Hematopoietic multipotent progenitor cell treated with erythropoietin and hydrocortisone succinate and interleukin-3 and kit ligand, for 4 days (in vitro differentiated cells): ENCODE data around the gene HECW1.
"Not testable (repeated sequence)": the region's sequence is repeated elsewhere in the genome, so short reads cannot be mapped to it uniquely, and the experiment has no call there.

Experiments used
- DNase-seq: peaks from one replicate; pipeline ENCODE4 v3.0.0-alpha.2; 2015

Gene HECW1

DNA sequence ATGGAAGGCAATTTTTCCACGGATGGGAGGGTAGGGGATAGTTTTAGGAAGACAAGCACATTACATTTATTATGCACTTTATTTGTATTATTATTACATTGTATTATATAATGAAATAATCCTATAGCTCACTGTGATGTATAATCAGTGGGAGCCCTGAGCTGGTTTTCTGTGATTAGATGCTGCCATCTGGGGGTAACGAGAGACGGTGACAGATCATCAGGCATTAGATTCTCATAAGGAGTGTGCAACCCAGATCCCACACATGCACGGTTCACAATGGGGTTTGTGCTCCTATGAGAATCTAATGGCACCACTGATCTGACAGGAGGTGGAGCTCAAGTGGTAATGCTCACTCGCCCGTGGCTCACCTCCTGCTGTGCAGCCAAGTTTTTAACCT lies 366.6 kb downstream of the HECW1 start:
- DNase-seq = peak; percentile 38

DNA sequence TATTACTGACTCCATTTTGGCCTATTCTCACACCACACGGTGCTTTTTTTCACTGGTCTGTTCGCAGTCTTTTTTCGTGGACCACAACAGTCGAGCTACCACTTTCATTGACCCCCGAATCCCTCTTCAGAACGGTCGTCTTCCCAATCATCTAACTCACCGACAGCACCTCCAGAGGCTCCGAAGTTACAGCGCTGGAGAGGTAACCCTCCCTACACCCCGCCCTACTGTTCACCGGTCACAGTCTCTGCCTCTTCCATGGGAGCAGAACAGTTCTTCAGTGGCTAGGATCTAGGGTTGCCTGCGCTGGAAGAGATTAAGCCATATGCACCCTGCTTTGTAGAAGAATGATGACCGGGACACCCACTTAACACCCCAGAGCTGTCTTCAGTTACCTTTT lies 367.1 kb downstream of the HECW1 start:
- DNase-seq = no peak

DNA sequence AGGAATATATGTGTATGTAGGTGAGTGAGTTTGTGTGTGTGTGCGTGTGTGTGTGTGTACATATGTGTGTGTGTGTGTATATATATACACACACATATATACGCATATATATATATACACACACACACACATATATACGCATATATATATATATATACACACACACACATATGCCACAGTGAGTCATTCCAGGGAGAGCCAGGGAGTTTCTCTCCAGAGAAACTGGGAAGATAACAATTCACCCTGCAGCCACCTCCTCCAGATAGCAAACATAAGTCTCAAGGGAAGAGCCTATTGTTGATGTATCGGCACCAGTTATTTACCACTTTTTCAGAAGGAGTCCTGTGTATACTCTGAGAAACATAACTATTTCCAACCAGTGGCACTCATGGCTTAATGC lies 368.1 kb downstream of the HECW1 start:
- DNase-seq = no peak

DNA sequence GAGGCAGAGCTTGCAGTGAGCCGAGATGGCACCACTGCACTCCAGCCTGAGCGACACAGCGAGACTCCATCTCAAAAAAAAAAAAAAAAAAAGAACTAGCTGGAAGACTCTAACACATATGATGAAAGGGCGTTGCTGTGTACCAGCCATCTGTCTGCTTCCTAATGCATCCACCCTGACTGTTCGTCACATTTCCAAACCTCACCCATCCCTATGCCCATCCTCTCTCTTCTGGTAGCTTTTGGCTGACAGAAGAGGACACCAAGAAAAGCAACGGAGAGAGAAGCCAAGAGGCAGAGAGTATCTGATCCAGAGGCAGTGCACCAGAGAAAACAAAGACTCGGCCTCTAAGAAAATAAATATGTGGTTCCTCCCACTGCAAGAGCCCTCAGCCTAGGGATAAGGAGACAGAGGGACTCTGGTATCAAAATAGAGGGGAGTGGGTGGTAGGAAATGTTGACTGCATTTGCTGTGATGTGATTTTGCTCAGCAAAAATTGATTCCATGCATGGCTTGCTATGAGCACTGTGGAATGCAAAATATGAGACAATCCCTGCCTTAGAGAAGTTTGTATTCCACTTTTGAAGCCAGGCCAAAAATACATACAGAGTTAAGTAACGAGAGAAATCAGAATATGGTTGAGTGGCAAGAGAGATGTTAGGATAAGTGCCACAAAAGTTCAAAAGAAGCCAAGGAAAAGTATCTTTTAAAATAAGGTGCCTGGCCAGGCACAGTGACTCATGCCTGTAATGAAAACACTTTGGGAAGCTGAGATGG lies 369.6 kb downstream of the HECW1 start:
- no peak for DNase-seq

DNA sequence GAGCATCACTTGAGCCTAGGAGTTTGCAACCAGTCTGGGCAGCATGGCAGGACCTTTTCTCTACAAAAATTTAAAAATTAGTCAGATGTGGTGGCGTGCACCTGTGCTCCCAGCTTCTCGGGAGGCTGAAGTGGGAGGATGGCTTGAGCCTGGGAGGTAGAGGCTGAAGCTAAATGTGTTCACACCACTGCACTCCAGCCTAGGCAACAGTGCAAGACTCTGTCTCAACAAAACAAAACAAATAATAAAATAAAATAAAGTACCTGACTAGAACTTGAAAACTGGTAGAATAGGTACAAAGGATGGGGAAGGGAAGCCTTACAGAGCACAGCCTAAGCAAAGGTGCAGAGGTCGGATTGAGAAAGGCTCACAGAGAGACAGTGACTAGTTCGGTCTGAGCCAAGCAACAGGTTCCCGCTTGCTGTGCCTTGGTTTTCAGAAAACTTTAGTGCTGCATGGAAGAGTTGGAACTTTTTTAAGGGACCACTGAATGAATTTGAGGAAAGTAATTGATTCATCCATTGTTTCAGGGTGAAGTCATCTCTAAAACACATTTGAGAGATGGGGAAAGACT lies 370.3 kb downstream of the HECW1 start:
- no peak for DNase-seq

DNA sequence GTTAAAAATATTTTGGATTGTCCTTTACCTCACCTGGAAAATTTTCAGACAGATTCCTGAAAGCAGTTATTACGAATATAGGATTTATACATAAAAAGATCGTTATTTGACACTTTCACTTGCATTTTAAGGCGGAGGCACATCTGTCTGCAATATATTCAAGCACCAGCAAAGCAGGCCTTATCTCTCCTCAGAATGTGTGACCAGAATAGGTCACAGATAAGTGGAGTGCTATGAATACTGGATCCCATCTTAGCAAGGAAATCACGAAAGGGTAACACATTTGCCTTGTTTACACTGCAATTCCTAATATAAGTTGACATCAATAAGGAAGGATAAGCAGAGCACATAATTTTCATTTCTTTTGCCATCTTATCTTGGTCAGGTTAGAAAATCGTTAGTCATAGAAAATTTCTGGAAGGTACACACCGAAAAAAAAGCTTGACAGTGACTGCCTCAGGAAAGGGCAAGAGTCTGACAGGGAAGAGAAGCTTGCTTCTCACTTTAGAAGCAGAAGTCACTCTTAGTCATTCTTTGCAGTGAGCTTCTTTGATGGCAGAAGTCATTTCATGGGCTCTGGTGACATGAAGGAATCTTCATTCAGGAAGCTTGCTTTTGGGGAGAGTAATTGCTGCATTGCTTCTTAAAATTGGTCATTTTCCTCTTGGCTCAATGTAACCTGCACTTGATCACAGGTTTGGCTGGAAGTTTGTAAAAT lies 372.4 kb downstream of the HECW1 start:
- peak; percentile 37 for DNase-seq

DNA sequence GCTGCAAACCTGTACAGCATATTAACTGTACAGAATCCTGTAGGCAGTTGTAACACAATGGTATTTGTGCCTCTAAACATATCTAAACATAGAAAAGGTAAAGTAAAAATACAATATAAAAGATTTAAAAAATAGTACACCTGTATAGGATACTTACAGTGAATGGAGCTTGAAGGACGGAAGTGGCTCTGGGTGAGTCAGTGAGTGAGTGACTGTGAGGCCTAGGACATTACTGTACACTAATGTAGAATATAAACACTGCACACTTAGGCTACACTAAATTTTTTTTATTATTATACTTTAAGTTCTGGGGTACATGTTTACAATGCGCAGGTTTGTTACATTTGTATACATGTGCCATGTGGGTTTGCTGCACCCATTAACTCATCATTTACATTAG lies 373.1 kb downstream of the HECW1 start:
- no peak for DNase-seq

DNA sequence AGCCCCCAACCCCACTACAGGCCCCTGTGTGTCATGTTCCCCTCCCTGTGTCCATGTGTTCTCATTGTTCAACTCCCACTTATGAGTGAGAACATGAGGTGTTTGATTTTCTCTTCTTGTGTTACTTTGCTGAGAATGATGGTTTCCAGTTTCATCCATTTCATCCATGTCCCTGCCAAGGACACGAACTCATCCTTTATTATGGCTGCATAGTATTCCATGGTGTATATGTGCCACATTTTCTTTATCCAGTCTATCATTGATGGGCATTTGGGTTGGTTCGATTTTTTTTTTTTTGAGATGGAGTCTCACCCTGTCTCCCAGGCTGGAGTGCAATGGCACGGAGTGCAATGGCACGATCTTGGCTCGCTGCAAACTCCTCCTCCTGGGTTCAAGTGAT lies 373.6 kb downstream of the HECW1 start:
- DNase-seq = not testable (repeated sequence)

DNA sequence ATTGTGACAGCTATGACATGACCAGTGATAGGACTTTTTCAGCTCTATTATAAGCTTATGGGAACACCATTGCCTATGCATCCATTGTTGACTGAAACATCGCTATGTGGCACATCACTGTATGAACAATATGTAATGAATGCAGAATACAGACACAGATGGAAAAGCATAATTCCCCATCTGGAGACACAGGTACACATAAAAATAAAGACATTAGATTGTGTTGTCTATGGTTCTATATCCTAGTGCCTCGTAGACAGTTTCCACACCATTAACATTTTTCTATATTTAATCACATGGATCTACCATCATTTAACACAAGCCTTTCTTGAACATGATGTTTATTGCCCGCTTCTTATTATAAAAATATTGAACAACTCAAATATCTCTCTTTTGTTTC lies 374.2 kb downstream of the HECW1 start:
- no peak for DNase-seq

DNA sequence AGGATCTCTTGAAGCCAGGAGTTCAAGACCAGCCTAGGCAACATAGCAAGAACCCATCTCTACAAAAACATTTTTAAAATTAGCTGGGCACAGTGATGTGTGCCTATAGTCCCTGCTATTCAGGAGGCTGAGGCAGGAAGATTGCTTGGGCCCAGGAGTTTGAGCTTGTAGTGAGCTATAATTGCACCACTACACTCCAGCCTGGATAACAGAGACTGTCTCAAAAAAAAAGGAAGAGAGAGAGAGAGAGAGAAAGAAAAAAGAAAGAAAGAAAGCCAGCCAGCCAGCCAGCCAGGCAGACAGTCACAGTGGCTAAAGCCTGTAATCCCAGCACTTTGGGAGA lies 375.3 kb downstream of the HECW1 start:
- no peak for DNase-seq

DNA sequence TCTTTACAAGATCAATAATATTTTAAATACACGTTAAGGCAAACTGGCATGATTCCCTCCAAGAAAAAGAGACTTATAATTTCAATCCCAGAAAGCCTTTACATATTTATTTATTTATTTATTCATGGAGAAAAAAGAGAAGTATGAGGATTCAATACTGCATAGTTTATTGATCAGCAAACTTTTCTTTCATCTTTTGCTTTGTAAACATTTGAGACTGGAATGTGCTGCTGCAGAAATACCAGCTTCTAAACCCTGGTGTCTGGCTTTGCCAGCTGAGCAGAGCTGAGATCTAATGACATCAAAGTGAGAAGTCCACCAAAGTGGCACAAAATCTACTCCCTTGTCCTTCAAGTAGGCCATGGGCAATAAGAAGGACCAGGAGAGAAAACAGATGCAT lies 376.8 kb downstream of the HECW1 start:
- no peak for DNase-seq

DNA sequence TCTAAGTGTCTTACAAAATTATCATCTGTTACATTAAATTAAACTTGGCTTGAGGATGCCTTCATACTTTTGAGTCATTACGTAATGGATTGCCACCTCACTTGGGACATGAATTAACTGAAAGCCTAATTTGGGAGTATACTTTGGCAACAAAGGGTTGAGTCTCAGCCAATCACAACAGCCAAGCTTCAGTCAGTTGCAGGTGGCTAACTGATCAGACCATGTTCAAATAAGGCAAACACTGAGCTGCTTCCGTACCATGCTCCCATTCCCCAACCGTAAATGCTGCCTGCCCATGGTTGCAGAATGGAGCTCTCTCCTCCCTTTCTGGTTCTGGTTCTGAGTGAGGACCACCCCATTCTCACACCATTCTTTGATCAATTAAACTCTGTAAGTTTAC lies 377.6 kb downstream of the HECW1 start:
- DNase-seq = no peak

DNA sequence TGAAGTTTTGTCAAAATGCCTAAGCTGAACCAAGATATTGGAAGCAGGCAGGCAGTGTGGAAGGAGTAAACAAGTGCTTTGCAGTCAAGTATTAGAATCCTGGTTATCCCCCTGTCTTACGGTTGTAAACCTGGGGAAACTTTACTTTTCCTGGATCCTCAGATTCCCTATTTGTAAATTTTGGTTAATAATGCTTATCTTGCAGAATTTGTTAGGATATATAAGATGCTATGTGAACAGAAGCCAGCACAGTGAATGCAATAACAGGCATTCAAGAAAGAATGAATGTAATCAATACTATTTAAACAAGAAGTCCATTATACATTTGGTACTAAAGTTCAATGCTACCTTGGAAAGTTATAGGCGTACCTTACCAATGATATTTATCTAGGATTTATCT lies 378.7 kb downstream of the HECW1 start:
- DNase-seq = no peak

DNA sequence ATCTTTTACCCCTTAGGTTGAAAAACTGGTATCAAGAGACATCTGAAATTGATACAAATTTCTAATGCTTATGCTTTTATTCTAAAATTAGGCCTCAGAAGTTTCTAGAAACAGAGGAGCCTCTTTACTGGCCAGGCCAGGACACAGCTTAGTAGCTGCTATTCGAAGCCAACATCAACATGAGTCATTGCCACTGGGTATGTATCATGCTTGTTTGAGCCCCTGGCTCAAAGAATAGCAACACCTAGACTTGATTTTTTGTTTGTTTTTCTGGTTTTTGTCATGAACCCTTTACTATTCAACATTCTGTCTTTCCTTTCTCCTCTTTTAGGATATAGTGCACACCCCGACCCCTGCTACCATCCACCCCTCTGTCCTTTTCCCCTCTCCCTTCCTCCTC lies 379.5 kb downstream of the HECW1 start:
- no peak for DNase-seq

DNA sequence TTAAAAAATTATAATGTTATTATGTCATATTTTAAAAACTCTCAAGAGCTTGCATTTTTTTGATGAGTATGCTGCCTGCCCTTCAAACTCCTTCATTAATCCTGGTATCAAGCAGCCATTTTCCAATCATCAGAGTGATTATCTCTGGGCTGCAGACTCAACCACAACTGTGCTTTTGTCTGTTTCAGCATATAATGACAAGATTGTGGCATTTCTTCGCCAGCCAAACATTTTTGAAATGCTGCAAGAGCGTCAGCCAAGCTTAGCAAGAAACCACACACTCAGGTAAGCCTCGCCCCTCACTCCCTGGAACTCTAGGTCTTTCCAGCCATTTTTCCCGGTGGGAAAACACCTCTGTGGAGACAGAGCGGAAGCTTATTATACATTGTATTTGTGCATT lies 380.4 kb downstream of the HECW1 start:
- DNase-seq = peak; percentile 76

DNA sequence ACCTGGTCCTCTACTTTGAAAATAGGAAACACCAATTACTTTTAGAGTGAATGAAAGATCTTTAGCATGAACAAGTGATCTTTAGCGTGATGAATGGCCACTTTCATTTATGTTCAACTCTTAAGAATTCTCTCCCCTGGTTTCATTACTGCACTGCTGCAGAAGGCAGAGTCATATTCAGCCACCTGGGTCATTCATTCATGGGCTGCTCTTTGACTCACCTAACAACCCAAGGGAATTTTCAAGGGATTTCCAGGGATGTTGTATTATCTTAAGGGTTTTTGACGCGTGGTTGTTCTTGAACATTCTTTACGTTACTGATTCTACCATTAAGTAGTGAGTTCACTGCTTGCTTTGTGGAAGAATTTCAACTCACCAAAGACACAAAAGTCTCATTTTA lies 383.1 kb downstream of the HECW1 start:
- DNase-seq = no peak

DNA sequence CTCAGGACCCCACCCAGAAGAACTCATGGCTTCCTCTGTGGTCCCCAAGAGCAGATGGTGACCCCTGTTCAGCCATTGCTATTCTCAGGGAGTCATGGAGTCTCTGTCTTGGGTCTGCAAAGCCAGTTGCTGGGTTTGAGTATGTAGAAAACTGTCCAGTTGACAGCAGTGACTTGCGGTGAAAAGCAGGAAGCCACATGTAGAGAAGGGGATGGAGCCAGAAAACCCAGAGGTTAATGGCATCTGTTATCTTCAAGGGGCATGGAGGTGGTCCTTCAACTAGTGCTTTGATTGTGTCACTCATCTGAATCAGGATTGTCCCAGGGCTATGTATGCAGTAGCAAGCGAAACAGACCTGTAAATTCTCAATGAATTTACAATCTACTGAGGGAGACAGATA lies 384.1 kb downstream of the HECW1 start:
- DNase-seq = no peak

DNA sequence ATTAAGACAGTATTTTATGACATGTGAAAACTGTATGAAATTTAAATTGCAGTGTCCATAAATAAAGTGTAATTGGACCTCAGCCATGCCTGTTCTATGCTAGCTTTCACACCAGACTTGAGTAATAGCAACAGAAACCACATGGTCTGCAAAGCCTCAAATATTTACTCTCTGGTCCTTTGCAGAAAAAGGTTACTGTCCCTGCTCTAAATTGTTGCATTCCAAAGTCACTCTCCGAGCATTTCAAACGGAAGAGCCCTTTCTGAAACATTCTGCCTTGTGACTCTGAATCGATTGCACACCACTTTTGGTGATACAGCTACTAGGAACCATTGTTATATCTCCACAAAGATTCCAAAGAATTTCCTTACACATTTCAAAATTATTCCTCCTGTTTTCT lies 389.4 kb downstream of the HECW1 start:
- no peak for DNase-seq

DNA sequence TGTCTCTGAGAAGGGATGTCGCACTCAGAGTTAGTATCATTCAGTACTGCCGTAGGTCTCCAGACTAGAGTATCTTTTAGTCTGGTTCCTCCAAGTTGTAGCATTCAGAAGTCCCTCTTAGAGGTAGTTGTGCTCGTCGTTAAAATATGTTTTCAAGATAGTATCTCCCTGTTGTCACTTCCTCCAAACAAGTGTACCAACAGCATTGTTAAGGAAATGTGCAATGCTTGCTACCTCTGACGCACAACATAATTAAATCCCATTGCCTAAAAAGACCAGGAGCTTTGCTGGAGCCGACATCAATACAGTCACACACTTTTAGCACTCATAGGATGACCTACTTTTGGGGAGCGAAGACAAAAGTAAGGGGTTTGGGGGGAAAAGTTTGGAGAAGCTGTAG lies 390.5 kb downstream of the HECW1 start:
- peak; percentile 7 for DNase-seq

DNA sequence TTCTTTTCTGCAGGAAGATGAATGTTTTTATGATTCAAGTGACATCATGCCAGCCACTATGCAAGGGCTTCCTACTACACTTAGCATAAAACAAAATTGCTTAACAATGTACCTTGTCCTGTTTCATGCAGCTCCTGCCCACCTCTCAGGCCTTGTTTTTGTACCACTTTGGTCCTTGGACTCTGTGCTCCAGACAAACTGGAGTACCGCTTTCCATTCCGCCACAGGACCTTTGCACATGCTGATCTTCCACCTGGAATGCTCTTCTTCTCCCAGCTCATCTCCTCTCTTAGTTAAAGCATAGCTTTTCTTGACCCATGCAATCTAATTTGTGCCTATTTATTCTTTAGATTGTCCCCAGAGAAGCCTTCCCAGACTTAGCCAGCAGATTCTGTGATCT lies 393.0 kb downstream of the HECW1 start:
- no peak for DNase-seq

DNA sequence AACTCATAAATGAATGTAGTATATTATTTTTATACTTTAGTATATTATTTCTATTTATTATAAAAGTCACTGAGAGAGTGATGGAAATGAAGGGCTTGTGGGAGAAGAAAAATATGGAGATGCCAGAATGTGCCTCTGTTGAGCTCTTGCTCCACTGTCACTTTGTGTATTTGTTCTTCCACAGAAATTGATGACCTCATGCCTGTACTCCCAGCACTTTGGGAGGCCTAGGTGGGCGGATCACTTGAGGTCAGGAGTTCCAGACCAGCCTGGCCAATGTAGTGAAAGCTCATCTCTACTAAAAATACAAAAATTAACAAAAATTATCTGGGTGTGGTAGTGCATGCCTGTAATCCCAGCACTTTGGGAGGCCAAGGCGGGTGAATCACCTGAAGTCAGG lies 394.0 kb downstream of the HECW1 start:
- DNase-seq = no peak

DNA sequence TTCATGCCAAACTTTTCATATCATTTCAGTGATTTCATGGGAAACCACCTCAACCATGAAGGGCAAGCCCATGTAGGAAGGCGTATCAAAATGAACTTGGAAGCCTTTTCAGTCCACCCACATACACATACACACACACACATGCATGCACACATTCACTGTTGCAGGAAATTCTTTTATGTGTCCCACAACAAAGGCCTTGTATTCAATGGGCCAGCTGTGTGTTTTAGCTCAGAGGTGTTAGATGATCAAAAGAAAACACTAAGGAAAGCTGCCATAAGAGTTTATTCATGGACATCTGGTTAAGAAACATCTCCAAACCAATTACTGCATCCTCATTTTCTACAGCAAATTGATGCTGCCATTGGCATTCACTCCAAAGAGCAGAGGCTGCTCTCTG lies 396.0 kb downstream of the HECW1 start:
- no peak for DNase-seq

DNA sequence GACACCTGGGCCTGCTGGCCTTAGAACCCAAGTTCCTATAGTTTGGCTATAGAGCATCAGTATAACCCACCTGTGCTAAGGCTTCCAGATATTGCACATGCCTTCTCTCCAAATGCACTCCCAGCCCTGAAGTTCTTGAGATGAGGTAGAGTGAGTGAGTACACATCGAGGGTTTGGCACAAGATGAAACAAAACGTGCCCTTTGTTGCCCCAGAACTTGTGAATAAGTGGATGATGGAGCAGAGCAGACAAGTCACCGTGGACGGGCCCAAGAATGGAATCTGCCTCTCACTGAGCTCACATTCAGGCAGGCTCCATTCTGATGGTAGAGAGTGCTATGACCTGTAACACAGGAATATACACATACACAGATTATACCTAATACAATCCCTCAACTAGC lies 397.5 kb downstream of the HECW1 start:
- DNase-seq = no peak

DNA sequence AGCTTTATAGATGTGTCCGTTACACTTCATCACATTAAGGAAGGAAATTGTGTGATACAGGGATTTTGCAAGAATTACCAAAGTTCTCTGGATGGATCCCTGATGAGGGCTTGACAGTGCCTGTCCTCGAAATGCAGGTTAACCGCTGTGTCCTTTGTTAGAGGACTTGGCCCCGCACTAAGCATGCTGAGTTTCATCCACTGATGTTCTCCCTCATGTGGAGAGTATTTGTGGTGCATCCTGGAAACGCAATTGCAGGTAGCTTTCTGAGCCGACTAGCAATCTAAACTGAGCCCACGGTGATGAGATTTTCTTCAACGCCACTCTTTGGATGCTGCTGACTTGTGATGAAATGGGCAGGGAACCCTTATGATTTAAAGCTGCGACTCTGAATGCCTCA lies 398.6 kb downstream of the HECW1 start:
- DNase-seq = no peak
